Activated CD8-positive, alpha-beta memory T cell treated with anti-CD3 and anti-CD28 coated beads for 36 hours (primary cell): Measurements from ENCODE around the gene STBD1. TPM values are rescaled to one million over a fixed set of nuclear protein-coding genes. Genes with fewer than 3 reads are reported as not detected.

Experiments
- total RNA-seq, 2 experiments: library from RNA; stranded (reverse); gene quantifications; one replicate each; pipeline ENCODE4 v1.2.3, GENCODE V29; 2021

Gene STBD1
- total RNA-seq, 2 experiments from 2014 or later, result 0.21 to 0.40 TPM

Other genes with a start within 250 kb of the STBD1 start
- not detected for gene ART3, start 232.0 kb upstream of the STBD1 start, total RNA-seq
- 10 to 100 TPM; 68.8 to 68.9 TPM for gene NUP54, start 158.3 kb upstream of the STBD1 start, total RNA-seq
- 1 to 10 TPM; 4.1 to 5.1 TPM for gene SCARB2, start 92.9 kb upstream of the STBD1 start, total RNA-seq
- not detected for gene FAM47E, start 55.0 kb upstream of the STBD1 start, total RNA-seq
- not detected for gene CCDC158, start 114.4 kb downstream of the STBD1 start, total RNA-seq
- gene SHROOM3, start 128.5 kb downstream of the STBD1 start, total RNA-seq, result not detected